Naive thymus-derived CD4-positive, alpha-beta T cell (primary cell): ENCODE data around the gene NR2C2AP. TPM values are rescaled to one million over a fixed set of nuclear protein-coding genes. Genes with fewer than 3 reads are reported as not detected.

Experiments
- ATAC-seq: fragments of 150-1000 bp; cut with Tn5 transposase; 2 replicates; pipeline ENCODE4 v1.10.0; 2021; ENCODE audit warnings: mild to moderate bottlenecking, moderate library complexity
- CTCF ChIA-PET: fragments of 350-600 bp; sonication (Branson Sonifier 250); formaldehyde crosslinking; loops from one replicate; lab custom pipeline; 2021; ENCODE audit warnings: antibody characterized with exemption; lab: Charles Lee
- POLR2A ChIA-PET: fragments of 350-600 bp; sonication (Branson Sonifier 250); formaldehyde crosslinking; loops from one replicate; lab custom pipeline; 2021; ENCODE audit warnings: antibody characterized with exemption, inconsistent platforms; lab: Charles Lee
- DNase-seq, 9 donors: peaks; one replicate each; pipeline versions ENCODE4 v3.0.0 to v3.0.0-alpha.2; 2020 to 2022; ENCODE audit warnings: mixed read lengths in 1 of 9
- H3K27ac ChIP-seq: one replicate; pipeline ENCODE4 v1.7.0; 2013; ENCODE audit warnings: mild to moderate bottlenecking, low read depth, low read length, moderate library complexity
- H3K27me3 ChIP-seq, 2 donors: one replicate each; pipeline ENCODE4 v1.7.0; 2013; ENCODE audit warnings: low read length in 2 of 2, mild to moderate bottlenecking in 2 of 2, moderate library complexity in 2 of 2; ENCODE audit not compliant: control insufficient read depth in 2 of 2, insufficient read depth in 2 of 2
- H3K36me3 ChIP-seq, 3 experiments: 1 replicate in 2 of 3; 2 replicates in 1 of 3; pipeline ENCODE4 v1.7.0; 2013; ENCODE audit warnings: low read length in 3 of 3, mild to moderate bottlenecking in 3 of 3, moderate library complexity in 1 of 3; ENCODE audit not compliant: insufficient read depth in 3 of 3, control insufficient read depth in 2 of 3
- H3K4me1 ChIP-seq, 2 donors: one replicate each; pipeline ENCODE4 v1.7.0; 2013; ENCODE audit warnings: low read length in 2 of 2, mild to moderate bottlenecking in 2 of 2, moderate library complexity in 1 of 2; ENCODE audit not compliant: control insufficient read depth in 2 of 2, insufficient read depth in 2 of 2
- H3K4me3 ChIP-seq: 2 replicates; pipeline ENCODE4 v1.7.0; 2013; ENCODE audit warnings: mild to moderate bottlenecking, low read length
- H3K9me3 ChIP-seq, 3 experiments: 1 replicate in 2 of 3; 2 replicates in 1 of 3; pipeline ENCODE4 v1.7.0; 2013; ENCODE audit warnings: low read length in 3 of 3; ENCODE audit not compliant: control insufficient read depth in 2 of 3
- H3K27ac Mint-ChIP-seq, 9 donors: one replicate each; pipeline ENCODE4 v1.8.0; 2020 to 2022; ENCODE audit warnings: mixed read lengths in 9 of 9, mild to moderate bottlenecking in 8 of 9, moderate library complexity in 5 of 9, inconsistent platforms in 2 of 9
- H3K27me3 Mint-ChIP-seq, 5 donors: one replicate each; pipeline ENCODE4 v1.8.0; 2021 to 2022; ENCODE audit warnings: mixed read lengths in 5 of 5, mild to moderate bottlenecking in 1 of 5
- H3K36me3 Mint-ChIP-seq, 5 donors: one replicate each; pipeline ENCODE4 v1.8.0; 2020 to 2022; ENCODE audit warnings: mixed read lengths in 5 of 5, mild to moderate bottlenecking in 3 of 5, inconsistent platforms in 1 of 5
- H3K4me1 Mint-ChIP-seq, 7 donors: one replicate each; pipeline ENCODE4 v1.8.0; 2020 to 2022; ENCODE audit warnings: mixed read lengths in 7 of 7, mild to moderate bottlenecking in 3 of 7, inconsistent platforms in 1 of 7
- H3K4me3 Mint-ChIP-seq, 10 donors: one replicate each; pipeline ENCODE4 v1.8.0; 2020 to 2022; ENCODE audit warnings: mild to moderate bottlenecking in 10 of 10, mixed read lengths in 10 of 10, moderate library complexity in 6 of 10, inconsistent platforms in 2 of 10
- H3K9me3 Mint-ChIP-seq, 11 donors: one replicate each; pipeline ENCODE4 v1.8.0; 2020 to 2022; ENCODE audit warnings: mixed read lengths in 11 of 11, mild to moderate bottlenecking in 4 of 11, inconsistent platforms in 1 of 11, moderate library complexity in 1 of 11
- intact Hi-C, 2 donors: fragments of 100-400 bp; cut with micrococcal nuclease; formaldehyde crosslinking; loops; one replicate each; pipeline ENCODE4 v1.15.1; 2023
- polyA plus RNA-seq, 2 donors: library from polyadenylated mRNA; unstranded; fragments of 300-500 nt; fragmentation: Illumina TruSeq; gene quantifications; one replicate each; pipeline ENCODE4 v1.2.3, GENCODE V29; 2021
- total RNA-seq, 6 experiments: library from RNA in 5 of 6; stranded (reverse) in 5 of 6; gene quantifications; 1 replicate in 5 of 6; 2 replicates in 1 of 6; pipeline ENCODE4 v1.2.3 and lab custom pipeline; 2021 to 2026

Gene NR2C2AP
- total and polyA plus RNA-seq, 7 experiments from 2014 or later = 13.8 to 37.7 (median 28.7) TPM

- Histone ChIP-seq H3K4me3 (no peak overlapping the region), H3K27ac (peak overlapping the region; percentile 100), H3K9me3 (no peaks in the 10 kb centered on the region), H3K4me1 (peaks cover 13 to 22% of the 10 kb centered on the region in 2 donors), H3K36me3 (peaks cover 0 to 39% (median 0%) of the 10 kb centered on the region in 3 experiments), H3K27me3 (no peaks in the 10 kb centered on the region)
- peaks cover 0 to 1% (median 0%) of the 10 kb centered on the region in 11 donors for H3K9me3 Mint-ChIP-seq
- ATAC-seq (no peak), DNase-seq (no peak)
- H3K4me1 Mint-ChIP-seq = peaks cover 22 to 62% (median 45%) of the 10 kb centered on the region in 7 donors
- peak overlapping the region; percentile 94 to 100 (median 98) for H3K4me3 Mint-ChIP-seq
- ChIA-PET POLR2A (interaction anchor here (1.2 to 6.5 kb wide), 2 partner anchors 9 to 211 kb away, joined by 3 to 58 read pairs; partner anchors contain the start of genes GATAD2A and NR2C2AP), CTCF (interaction anchor here (1.0 kb wide), 1 partner anchor 17 kb away, joined by 3 read pairs; no protein-coding TSS in a partner anchor)
- H3K27me3 Mint-ChIP-seq = no peaks in the 10 kb centered on the region
- H3K27ac Mint-ChIP-seq = peak overlapping the region in 6 of 9 donors; percentile 26 to 99 (median 53)
- intact Hi-C loops = loop anchor here (2.0 to 10.0 kb wide), 8 partner anchors 31 to 1637 kb away; partner anchors contain the start of genes ATP13A1 (in 1 of the 2), COLGALT1 (in 1 of the 2), GATAD2A (in 1 of the 2) and LPAR2 (in 1 of the 2)
- peaks cover 0 to 13% (median 6%) of the 10 kb centered on the region in 5 donors for H3K36me3 Mint-ChIP-seq
These were observed 9.3 kb downstream of the NR2C2AP start for GRCh38 chr19:19193926-19194325.

- CTCF ChIA-PET = interaction anchor here (0.6 kb wide), 2 partner anchors 19 to 29 kb away, joined by 3 read pairs; no protein-coding TSS in a partner anchor
- ATAC-seq = no peak
These were observed 10.2 kb downstream of the NR2C2AP start for GRCh38 chr19:19192910-19193423.

GRCh38 chr19:19192078-19192882, 10.9 kb downstream of the NR2C2AP start, which contains the start of the genes BORCS8 and RFXANK:
TSS of gene BORCS8 (minus strand) at chr19:19192152. CDS start at chr19:19192117, 35 bp downstream.
TSS of gene RFXANK (plus strand) at chr19:19192258. CDS start at chr19:19193947, 1,689 bp downstream.
- H3K4me1 Mint-ChIP-seq = peaks cover 23 to 68% (median 45%) of the 10 kb centered on the region in 7 donors
- H3K27me3 Mint-ChIP-seq = no peaks in the 10 kb centered on the region
- Histone ChIP-seq H3K4me1 (peaks cover 13 to 22% of the 10 kb centered on the region in 2 donors), H3K36me3 (peaks cover 0 to 23% (median 0%) of the 10 kb centered on the region in 3 experiments), H3K9me3 (no peaks in the 10 kb centered on the region), H3K27me3 (no peaks in the 10 kb centered on the region), H3K4me3 (peak within 1 kb of the TSS; percentile 100), H3K27ac (peak within 1 kb of the TSS; percentile 100)
- peak within 1 kb of the TSS; percentile 99 to 100 (median 99) for H3K27ac Mint-ChIP-seq
- ATAC-seq (peak; percentile 95), DNase-seq (peak; percentile 89 to 99 (median 99))
- intact Hi-C loops = loop anchor here (1.0 to 10.0 kb wide), 21 partner anchors 11 to 1635 kb away; partner anchors contain the start of genes ARMC6 (in 2 of the 2), ATP13A1 (in 2 of the 2), COPE (in 2 of the 2) and DDX49 (in 2 of the 2)
- H3K4me3 Mint-ChIP-seq = peak within 1 kb of the TSS; percentile 94 to 100 (median 98)
- H3K9me3 Mint-ChIP-seq = peaks cover 0 to 1% (median 0%) of the 10 kb centered on the region in 11 donors
- CTCF ChIA-PET = interaction anchor here (1.4 to 2.6 kb wide), 2 partner anchors 16 to 33 kb away, joined by 4 to 7 read pairs; no protein-coding TSS in a partner anchor
- H3K36me3 Mint-ChIP-seq = peaks cover 0 to 14% (median 0%) of the 10 kb centered on the region in 5 donors
- POLR2A ChIA-PET = interaction anchor here (0.6 to 6.5 kb wide), 9 partner anchors 9 to 1389 kb away, joined by 3 to 58 read pairs (median 3); partner anchors contain the start of genes COPE, DDX49, GATAD2A and NR2C2AP

More at GRCh38 chr19:19192910-19193423, 10.2 kb downstream of the NR2C2AP start:
- Histone ChIP-seq H3K4me3 (peak overlapping the region; percentile 100), H3K36me3 (peaks cover 0 to 30% (median 0%) of the 10 kb centered on the region in 3 experiments), H3K4me1 (peaks cover 13 to 22% of the 10 kb centered on the region in 2 donors), H3K27ac (peak overlapping the region; percentile 100), H3K27me3 (no peaks in the 10 kb centered on the region), H3K9me3 (no peaks in the 10 kb centered on the region)
- POLR2A ChIA-PET = interaction anchor here (0.6 to 6.5 kb wide), 6 partner anchors 10 to 1390 kb away, joined by 3 to 58 read pairs (median 3); partner anchors contain the start of genes COPE, DDX49, GATAD2A and NR2C2AP
- peak overlapping the region; percentile 94 to 100 (median 98) for H3K4me3 Mint-ChIP-seq
- H3K27me3 Mint-ChIP-seq = no peaks in the 10 kb centered on the region
- DNase-seq = no peak
- peaks cover 0 to 14% (median under 1%) of the 10 kb centered on the region in 5 donors for H3K36me3 Mint-ChIP-seq
- peaks cover 23 to 68% (median 45%) of the 10 kb centered on the region in 7 donors for H3K4me1 Mint-ChIP-seq
- intact Hi-C loops = loop anchor here (1.0 to 10.0 kb wide), 21 partner anchors 10 to 1636 kb away; partner anchors contain the start of genes ARMC6 (in 2 of the 2), ATP13A1 (in 2 of the 2), COPE (in 2 of the 2) and DDX49 (in 2 of the 2)
- peak overlapping the region; percentile 99 to 100 (median 99) for H3K27ac Mint-ChIP-seq
- peaks cover 0 to 1% (median 0%) of the 10 kb centered on the region in 11 donors for H3K9me3 Mint-ChIP-seq

GRCh38 chr19:19191768-19192077, 11.5 kb downstream of the NR2C2AP start:
- peak overlapping the region; percentile 100 for H3K4me3 ChIP-seq
- CTCF ChIA-PET = interaction anchor here (0.6 to 2.6 kb wide), 3 partner anchors 16 to 123 kb away, joined by 3 to 7 read pairs (median 4); no protein-coding TSS in a partner anchor
- H3K27me3 ChIP-seq = no peaks in the 10 kb centered on the region
- Mint-ChIP-seq H3K27me3 (no peaks in the 10 kb centered on the region), H3K27ac (peak overlapping the region; percentile 99 to 100 (median 99)), H3K4me1 (peaks cover 25 to 71% (median 48%) of the 10 kb centered on the region in 7 donors), H3K4me3 (peak overlapping the region; percentile 94 to 100 (median 98)), H3K9me3 (peaks cover 0 to 1% (median 0%) of the 10 kb centered on the region in 11 donors), H3K36me3 (peaks cover 0 to 16% (median under 1%) of the 10 kb centered on the region in 5 donors)
- H3K36me3 ChIP-seq = peaks cover 0 to 20% (median 0%) of the 10 kb centered on the region in 3 experiments
- ATAC-seq = no peak
- peak overlapping the region; percentile 100 for H3K27ac ChIP-seq
- H3K9me3 ChIP-seq = no peaks in the 10 kb centered on the region
- POLR2A ChIA-PET = interaction anchor here (0.6 to 6.5 kb wide), 4 partner anchors 8 to 298 kb away, joined by 3 to 58 read pairs (median 4); partner anchors contain the start of gene NR2C2AP
- DNase-seq = no peak
- peaks cover 13 to 22% of the 10 kb centered on the region in 2 donors for H3K4me1 ChIP-seq
- intact Hi-C loops = loop anchor here (1.0 to 10.0 kb wide), 21 partner anchors 12 to 1634 kb away; partner anchors contain the start of genes ARMC6 (in 2 of the 2), ATP13A1 (in 2 of the 2), COPE (in 2 of the 2) and DDX49 (in 2 of the 2)

GRCh38 chr19:19186742-19187141, 16.5 kb downstream of the NR2C2AP start:
- ChIA-PET CTCF (no interaction called here), POLR2A (no interaction called here)
- H3K27ac ChIP-seq = no peak overlapping the region
- Mint-ChIP-seq H3K27ac (peak overlapping the region in 3 of 9 donors; percentile 44 to 71 (median 44)), H3K4me1 (peaks cover 20 to 49% (median 35%) of the 10 kb centered on the region in 7 donors), H3K27me3 (no peaks in the 10 kb centered on the region), H3K4me3 (no peak overlapping the region), H3K9me3 (peaks cover 0 to 2% (median 0%) of the 10 kb centered on the region in 11 donors), H3K36me3 (peaks cover 6 to 31% (median 9%) of the 10 kb centered on the region in 5 donors)
- no peaks in the 10 kb centered on the region for H3K27me3 ChIP-seq
- peaks cover 13 to 22% of the 10 kb centered on the region in 2 donors for H3K4me1 ChIP-seq
- H3K36me3 ChIP-seq = peaks cover 0 to 36% (median 0%) of the 10 kb centered on the region in 3 experiments
- DNase-seq (no peak), ATAC-seq (no peak)
- H3K4me3 ChIP-seq = no peak overlapping the region
- no peaks in the 10 kb centered on the region for H3K9me3 ChIP-seq
- intact Hi-C loops = loop anchor here (1.0 to 2.0 kb wide), 2 partner anchors 39 to 304 kb away; no protein-coding TSS in a partner anchor
